Measurements from ENCODE around the gene TTC21A. TPM values are rescaled to one million over a fixed set of nuclear protein-coding genes. Genes with fewer than 3 reads are reported as not detected.

TTC21A gene
- total RNA-seq, 3 donors from 2014 or later = 6.2 to 11.1 (median 7.2) TPM

DNA sequence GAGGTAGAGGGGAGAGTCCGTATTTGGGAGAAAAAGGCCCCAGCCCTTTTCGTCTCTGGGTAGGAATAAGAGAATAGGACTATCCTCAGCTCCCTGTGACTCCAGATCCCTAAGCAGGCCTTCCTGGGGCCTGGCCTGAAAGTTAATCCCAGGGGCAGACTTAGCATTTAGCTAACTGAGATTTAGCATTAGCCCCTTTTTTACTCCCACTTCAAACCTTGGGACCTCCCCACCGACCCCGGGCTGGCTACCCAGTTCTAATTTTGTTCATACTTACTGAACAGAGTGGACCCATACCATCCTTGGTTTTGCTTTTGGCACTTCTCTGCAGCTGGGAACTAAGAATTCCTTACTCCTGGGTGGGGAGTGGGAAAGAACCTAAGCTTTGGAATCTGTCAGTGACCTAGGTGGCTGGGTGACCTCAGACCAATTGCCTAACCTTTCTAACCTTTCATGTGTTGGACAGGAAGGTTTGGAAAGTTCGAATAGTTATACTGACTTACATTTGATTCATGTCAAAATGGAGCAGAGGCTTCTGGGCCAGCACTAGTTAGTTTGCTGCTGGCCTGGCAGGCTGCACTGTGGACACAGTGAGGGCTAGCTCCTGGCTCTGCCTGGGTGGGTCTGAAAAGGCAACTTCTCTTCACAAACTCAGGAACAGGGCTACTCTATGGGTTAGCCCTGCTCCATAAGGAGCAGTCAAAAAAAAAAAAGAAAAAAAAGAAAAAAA, 11.6 kb downstream of the TTC21A start:
- ATAC-seq = no peak
- TF ChIP-seq, protein P1, sequence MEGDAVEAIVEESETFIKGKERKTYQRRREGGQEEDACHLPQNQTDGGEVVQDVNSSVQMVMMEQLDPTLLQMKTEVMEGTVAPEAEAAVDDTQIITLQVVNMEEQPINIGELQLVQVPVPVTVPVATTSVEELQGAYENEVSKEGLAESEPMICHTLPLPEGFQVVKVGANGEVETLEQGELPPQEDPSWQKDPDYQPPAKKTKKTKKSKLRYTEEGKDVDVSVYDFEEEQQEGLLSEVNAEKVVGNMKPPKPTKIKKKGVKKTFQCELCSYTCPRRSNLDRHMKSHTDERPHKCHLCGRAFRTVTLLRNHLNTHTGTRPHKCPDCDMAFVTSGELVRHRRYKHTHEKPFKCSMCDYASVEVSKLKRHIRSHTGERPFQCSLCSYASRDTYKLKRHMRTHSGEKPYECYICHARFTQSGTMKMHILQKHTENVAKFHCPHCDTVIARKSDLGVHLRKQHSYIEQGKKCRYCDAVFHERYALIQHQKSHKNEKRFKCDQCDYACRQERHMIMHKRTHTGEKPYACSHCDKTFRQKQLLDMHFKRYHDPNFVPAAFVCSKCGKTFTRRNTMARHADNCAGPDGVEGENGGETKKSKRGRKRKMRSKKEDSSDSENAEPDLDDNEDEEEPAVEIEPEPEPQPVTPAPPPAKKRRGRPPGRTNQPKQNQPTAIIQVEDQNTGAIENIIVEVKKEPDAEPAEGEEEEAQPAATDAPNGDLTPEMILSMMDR (IDR thresholded peaks at IDR 0.05) = no peak
- Histone ChIP-seq H3K4me1 (ENCODE audit: low read depth) (no peaks in the 10 kb centered on the region), H3K4me3 (no peak overlapping the region), H3K36me3 (ENCODE audit: low read depth) (no peaks in the 10 kb centered on the region), H3K9me3 (no peaks in the 10 kb centered on the region)
- no peak for DNase-seq
- intact Hi-C loops (cut with DNase I, micrococcal nuclease) = no loop called here

DNA sequence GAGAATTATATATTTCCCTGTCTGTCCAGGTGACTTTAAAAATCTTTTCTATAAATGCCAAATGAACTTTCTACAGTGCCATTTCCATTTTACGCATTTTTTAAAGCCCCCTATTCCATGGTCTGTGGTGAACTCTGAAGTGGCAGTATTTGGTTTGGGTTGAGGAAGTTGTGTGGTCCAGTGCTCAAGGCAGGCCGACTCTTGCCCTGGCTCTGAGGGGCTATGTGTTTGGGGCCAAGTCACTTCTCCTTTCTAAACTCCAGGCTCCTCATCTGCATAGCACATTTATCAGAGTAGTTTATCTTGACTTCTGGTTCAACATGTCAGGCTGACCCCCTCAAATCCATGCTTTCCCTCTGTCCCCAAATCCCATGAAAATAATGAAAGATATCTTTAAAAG, 14.1 kb downstream of the TTC21A start:
- DNase-seq = no peak
- Histone ChIP-seq H3K9me3 (no peaks in the 10 kb centered on the region), H3K4me3 (no peak overlapping the region), H3K4me1 (ENCODE audit: low read depth) (peaks cover 8% of the 10 kb centered on the region), H3K36me3 (ENCODE audit: low read depth) (no peaks in the 10 kb centered on the region)
- ATAC-seq = no peak
- TF ChIP-seq, protein P1 (IDR thresholded peaks at IDR 0.05) = no peak
- intact Hi-C loops (cut with DNase I, micrococcal nuclease) = loop anchor here in 1 of 2 donors (10.0 kb wide), 1 partner anchor 163 kb away; the partner anchor contains the start of gene CX3CR1

DNA sequence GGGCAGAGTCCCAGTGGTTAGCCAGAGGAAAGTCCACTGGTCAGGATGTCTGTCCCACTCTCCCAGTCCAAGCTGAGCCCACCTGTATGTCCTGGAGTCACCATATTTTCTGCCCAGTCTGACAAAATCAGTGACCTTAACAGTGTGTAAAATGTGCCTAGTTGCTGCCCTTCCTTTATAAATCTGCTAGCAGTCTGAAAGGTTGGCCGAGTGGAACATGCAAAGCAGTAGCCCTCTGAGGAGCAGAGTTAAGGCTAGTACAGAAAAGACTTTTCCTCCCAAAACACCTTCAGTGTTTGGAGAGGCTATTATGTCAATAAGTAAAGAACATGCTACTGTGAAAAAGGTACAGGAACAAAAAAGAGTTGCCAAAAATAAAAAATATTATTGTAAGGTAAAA, 15.3 kb downstream of the TTC21A start:
- Histone ChIP-seq H3K4me1 (ENCODE audit: low read depth) (peaks cover 8% of the 10 kb centered on the region), H3K9me3 (no peaks in the 10 kb centered on the region), H3K4me3 (no peak overlapping the region), H3K36me3 (ENCODE audit: low read depth) (no peaks in the 10 kb centered on the region)
- intact Hi-C loops (cut with DNase I, micrococcal nuclease) = loop anchor here in 1 of 2 donors (10.0 kb wide), 1 partner anchor 162 kb away; the partner anchor contains the start of gene CX3CR1
- TF ChIP-seq, protein P1 (IDR thresholded peaks at IDR 0.05) = no peak
- no peak for DNase-seq
- ATAC-seq = no peak

DNA sequence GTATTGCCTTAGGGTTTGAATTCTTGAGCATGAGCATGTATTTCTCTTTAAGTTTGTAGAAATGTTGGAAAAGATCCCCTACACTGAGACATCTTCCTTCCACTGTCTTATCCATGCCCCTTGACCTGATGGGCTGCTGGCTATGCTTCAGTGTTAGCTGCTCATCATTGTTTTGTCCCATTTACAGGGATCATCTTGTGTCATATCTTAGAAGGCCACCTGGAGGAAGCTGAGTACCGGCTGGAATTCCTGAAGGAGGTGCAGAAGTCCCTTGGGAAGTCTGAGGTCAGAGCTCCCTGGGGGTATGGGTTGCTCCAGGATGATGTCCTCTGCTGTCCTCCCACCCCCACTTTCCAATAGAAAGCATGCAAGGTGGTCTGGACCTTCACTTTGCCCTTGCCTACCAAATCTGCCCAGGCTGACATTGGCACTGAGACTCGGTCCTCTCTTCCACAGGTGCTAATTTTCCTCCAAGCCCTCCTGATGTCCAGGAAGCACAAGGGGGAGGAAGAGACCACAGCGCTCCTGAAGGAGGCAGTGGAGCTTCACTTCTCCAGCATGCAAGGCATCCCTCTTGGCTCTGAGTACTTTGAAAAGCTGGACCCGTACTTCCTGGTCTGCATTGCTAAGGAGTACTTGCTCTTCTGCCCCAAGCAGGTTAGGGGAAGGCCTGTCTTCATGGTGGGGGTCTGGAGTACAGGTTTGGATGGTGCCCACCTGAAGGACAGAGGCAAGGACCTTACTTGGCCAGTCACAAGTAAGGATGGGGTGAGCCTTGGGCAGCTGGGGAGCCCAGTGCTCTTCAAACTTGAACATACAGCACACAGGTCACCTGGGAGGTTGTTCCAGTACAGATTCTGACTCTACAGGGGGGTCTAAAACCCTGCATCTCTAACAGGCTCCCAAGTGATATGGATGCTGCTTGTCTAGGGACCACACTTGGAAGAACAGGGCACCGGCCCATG, 17.7 kb downstream of the TTC21A start:
- DNase-seq = peak in 1 of 3 donors; percentile 56
- TF ChIP-seq, protein P1 (IDR thresholded peaks at IDR 0.05) = no peak
- intact Hi-C loops (cut with DNase I, micrococcal nuclease) = loop anchor here (5.0 to 10.0 kb wide), 2 partner anchors 160 to 162 kb away; partner anchors contain the start of gene CX3CR1 (in 1 of the 2)
- Histone ChIP-seq H3K9me3 (no peaks in the 10 kb centered on the region), H3K4me1 (ENCODE audit: low read depth) (peaks cover 8% of the 10 kb centered on the region), H3K4me3 (no peak overlapping the region), H3K36me3 (ENCODE audit: low read depth) (no peaks in the 10 kb centered on the region)
- ATAC-seq = peak; percentile 80

GRCh38 chr3:39125841-39126500, 18.5 kb downstream of the TTC21A start:
- intact Hi-C loops (cut with DNase I, micrococcal nuclease) = loop anchor here (5.0 to 10.0 kb wide), 2 partner anchors 159 to 161 kb away; partner anchors contain the start of gene CX3CR1 (in 1 of the 2)
- peak; percentile 63 for ATAC-seq
- peak in 1 of 3 donors; percentile 34 for DNase-seq
- TF ChIP-seq, protein P1 (IDR thresholded peaks at IDR 0.05) = no peak
- Histone ChIP-seq H3K4me1 (ENCODE audit: low read depth) (peaks cover 8% of the 10 kb centered on the region), H3K36me3 (ENCODE audit: low read depth) (no peaks in the 10 kb centered on the region), H3K9me3 (no peaks in the 10 kb centered on the region), H3K4me3 (no peak overlapping the region)

Data from mucosa of descending colon (tissue), 3 donors.